ENCODE data around the gene NUP58.

Gene NUP58

DNA sequence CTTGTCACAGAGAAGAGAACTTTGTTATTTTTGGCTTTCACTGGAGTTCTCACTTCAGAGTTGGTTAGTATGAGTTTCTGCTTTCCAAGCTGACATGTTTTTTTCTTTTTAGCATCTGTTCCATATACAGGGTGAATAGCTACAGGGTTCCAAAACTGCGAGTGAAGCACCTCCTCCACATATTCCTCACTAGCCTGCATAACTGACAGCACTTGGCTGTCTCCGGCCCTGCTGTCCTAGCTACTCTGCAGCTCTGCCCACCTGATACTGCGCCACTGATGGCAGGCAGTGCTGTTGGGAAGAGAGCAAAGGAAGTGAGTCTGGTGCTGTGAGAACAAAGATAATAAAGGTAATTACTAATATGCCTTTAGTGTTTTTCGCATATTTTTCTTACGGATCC is 77.1 kb downstream of the NUP58 start:
- DNase-seq = no peak

DNA sequence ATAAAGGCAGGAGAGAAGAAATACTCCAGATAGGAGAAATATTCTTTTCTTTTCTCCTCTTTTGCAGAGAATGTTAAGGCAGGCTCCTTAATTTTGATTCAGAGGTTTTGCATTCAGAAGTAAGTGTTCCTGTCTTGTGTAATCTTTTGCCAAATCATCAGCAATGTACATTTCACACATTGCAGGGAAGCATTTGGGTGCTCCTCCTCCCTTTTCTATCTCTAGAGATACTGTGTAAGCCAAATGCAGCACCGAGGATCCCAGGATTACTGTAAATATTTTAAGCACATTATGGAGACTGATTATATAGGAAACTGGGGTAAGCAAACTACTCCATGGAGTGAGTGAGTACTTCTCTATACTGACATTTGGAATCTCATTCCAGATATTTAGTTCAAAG is 77.6 kb downstream of the NUP58 start:
- DNase-seq = no peak

DNA sequence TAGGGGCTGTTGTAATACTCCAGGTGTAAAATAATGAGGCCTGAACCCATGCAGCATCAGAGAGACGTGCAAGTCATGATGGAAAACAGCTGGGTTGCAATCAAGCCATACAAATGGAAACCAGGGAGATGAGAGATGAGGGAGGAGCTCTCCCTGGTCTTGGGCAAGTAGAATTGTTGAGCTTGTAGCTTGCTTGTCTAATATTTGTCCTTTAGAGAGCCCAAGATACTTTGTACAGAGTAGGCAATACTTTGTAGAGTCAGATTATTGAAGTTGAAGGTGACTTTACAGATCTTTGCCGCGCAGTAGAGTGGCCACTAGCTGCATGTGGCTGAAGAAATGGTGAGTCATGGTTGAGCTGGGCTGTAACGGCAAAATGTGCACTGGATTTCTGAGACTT is 78.7 kb downstream of the NUP58 start:
- DNase-seq = no peak

DNA sequence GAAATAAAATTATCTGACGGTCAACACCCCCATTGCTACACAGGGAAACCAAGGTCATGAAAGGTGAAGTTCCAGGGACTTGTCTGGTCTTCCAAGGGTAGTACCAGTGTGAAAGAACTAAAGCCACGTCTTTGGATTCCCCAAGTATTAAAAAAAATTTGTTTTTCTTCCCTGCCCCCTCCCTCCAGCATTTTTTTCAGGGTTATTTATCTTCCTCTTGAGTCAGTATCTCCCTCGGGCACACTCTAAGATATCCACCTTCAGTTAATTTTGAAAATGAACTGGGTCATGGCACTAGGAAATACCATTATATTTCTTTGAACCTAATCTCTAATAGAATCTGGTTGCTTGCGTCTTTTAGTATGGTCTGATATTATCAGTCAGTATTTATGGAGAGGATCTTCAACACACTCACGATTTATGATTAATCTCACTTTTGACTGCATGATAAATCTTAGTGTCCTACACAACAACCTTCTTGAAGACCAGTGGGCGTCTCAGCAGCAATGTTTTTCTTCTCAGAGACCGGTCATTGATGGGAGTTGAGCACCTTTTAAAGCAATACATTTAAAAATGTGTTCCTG is 79.4 kb downstream of the NUP58 start:
- no peak for DNase-seq

DNA sequence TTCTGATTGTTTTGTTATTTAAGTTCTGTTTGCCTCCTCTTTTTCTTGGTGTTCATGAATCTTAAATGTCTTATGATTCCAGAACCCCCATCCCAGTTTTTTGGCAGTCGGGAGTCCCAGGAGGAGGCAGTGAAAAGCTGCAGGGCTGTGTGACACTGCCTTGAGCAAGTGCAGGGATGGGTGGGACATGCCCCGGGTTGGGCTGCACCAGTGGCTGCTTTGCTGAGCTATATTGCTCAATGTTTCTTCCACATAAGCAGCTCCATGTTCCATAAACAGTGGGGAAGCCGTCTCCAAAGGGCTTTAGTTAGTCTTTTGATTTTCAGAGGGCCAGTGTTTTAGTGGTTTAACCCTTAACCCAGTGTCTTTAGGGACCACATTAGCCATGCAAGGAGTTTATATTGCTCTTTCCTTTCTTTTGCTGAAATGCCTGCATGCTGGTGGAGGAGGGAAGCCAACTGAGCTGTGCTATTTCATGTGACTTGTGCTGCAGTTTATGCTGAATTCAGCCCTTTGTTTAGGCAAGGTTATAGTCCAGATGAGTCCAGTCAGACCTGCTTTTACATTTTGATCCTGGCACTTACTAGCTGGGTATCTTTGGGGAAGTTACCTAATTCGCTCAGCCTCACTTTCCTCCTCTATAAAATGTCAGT is 83.5 kb downstream of the NUP58 start:
- DNase-seq = no peak

DNA sequence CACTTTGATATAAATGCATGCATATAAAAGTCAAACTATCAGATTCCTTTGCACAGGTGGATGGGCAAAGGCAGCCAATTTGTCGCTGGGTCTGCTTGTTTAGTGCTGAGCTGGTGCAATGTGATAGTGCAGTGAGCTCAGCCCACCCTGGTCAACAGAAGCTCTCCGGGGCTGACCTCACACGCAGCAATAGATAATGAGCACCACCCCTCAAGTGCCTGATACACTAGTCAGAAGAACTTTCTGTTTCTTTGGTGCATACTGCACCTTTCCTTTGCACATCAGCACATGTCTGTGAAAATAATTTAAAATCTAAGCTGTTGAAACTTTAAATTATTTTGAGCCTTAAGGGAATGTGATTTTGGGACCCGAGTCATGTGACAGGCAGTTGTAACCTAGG is 90.5 kb downstream of the NUP58 start:
- DNase-seq = no peak
